HG03378 (cell line): Measurements from ENCODE around the gene DOCK3.
"Not testable (repeated sequence)": the region's sequence is repeated elsewhere in the genome, so short reads cannot be mapped to it uniquely, and the experiment has no call there.

Source experiments
- ATAC-seq: cut with Tn5 transposase; IDR thresholded peaks from one replicate; pipeline ENCODE4 v1.9.1; 2021; ENCODE audit warnings: mild to moderate bottlenecking, moderate library complexity; ENCODE audit not compliant: unreplicated experiment

The DOCK3 gene

DNA sequence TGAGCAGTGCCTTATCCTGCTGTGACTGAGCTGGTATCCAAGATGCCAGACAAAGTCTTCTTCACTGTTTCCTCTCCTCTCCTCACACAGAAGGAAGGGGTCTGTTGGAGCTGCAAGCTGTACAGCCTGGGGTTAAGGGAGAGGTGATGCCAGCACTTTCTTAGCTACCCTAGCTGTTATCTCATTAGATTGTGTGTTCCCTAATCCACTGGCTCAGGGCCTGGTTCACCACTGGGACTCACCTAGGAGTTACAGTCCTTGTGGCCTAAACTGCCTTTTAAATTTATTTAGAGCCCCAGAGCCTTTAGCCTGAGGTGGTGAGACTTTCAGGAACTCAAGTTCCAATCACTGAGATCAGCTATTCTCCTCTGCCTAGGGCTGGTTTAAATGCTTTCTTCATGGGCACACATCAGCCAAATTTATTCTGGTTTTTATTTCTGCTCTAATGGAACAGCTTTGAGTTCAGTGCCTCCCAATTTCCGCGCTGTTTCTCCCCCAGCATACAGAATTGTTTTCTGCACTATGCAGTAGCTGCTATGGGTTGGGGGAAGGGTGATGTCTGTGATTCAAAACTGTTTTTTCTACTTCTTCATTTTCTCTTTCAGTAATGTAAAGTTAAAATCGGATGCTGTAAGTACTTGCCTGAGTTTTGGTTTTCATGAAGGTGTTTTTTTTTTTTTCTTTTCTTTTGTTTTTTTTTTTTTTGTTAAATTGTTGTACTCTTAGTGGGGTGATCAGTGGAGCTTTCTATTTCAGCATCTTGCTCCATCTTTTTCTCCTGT lies 198.8 kb downstream of the DOCK3 start:
- ATAC-seq = no peak

DNA sequence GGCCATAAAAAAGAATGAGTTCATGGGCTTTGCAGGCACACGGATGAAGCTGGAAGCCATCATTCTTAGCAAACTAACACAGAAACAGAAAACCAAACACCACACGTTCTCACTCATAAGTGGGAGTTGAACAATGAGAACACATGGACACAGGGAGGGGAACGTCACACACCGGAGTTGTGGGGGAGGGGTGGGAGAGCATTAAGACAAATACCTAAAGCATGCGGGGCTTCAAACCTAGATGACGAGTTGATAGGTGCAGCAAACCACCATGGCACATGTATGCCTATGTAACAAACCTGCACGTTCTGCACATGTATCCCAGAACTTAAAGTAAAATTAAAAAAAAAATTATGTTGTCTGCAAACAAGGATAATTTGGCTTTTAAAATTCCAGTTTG lies 200.1 kb downstream of the DOCK3 start:
- ATAC-seq = not testable (repeated sequence)

DNA sequence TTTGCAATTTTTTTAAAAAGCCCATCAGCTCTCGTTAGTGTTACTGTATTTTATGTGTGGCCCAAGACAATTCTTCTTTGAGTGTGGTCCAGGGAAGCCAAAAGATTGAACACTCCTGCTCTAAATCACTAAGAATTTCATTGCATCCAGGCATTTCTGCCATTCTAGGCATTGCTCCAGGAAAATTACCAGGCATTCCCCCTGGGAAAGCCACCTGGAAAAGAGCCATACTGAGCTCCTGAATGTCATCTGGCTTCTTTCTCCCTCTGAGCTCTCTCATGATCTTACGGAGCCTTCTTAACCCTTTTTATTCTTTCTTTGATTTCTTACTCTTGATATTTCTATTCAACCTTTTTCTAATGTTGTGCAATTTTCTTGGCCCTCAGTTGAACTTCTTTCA lies 202.2 kb downstream of the DOCK3 start:
- no peak for ATAC-seq

DNA sequence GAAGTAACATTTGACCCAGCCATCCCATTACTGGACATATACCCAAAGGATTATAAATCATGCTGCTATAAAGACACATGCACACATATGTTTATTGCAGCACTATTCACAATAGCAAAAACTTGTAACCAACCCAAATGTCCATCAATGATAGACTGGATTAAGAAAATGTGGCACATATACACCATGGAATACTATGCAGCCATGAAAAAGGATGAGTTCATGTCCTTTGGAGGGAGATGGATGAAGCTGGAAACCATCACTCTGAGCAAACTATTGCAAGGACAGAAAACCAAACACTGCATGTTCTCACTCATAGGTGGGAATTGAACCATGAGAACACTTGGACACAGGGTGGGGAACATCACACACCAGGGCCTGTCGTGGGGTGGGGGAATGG lies 208.0 kb downstream of the DOCK3 start:
- ATAC-seq = not testable (repeated sequence)

DNA sequence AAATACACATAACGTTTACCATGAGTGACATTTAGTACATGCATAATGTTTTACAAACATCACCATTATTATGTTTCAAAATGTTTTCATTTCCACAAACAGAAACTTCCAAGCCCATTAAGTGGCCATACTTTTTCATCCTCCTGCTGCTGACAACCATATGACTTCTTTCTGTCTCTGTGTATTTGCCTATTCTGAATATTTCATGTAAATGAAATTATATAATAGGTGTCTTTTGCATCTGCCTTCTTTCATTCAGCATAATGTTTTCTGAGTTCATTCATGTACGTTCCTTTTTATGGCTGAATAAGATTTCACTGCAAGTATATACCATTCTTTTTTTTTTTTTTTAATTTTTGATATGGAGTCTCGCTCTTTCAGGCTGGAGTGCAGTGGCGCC lies 209.0 kb downstream of the DOCK3 start:
- ATAC-seq = no peak

DNA sequence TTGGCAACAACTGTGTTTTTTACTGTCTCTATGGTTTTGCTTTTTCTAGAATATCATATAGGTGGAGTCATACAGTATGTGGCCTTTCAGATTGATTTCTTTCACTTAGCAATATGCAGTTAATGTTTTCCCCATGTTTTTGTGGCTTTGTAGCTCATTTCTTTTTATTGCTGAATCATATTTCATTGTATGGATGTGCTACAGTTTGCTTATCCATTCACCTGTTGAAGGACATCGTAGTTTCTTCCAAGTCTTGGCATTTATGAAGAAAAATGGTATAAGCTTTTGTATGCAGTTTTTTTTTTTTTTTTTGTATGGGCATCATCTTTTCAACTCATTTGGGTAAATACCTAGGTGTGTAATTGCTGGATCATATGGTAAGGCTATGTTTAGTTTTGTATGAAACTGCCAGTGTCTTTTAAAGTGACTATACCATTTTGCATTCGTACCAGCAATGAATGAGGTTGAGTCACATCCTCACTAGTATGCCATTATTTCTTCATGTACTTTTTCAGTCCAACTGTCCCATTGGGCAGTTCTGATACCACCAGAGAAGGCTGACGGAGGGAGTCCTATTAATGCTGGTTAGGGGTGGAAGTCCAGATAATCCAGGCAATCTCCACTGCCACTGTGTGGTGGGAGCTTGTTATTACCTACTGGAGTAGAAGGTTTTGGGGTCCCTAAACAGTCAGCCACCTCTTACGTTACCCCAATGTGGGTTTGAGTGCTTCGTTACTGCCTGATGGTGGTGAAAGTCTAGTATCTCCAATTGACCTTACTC lies 210.5 kb downstream of the DOCK3 start:
- no peak for ATAC-seq

DNA sequence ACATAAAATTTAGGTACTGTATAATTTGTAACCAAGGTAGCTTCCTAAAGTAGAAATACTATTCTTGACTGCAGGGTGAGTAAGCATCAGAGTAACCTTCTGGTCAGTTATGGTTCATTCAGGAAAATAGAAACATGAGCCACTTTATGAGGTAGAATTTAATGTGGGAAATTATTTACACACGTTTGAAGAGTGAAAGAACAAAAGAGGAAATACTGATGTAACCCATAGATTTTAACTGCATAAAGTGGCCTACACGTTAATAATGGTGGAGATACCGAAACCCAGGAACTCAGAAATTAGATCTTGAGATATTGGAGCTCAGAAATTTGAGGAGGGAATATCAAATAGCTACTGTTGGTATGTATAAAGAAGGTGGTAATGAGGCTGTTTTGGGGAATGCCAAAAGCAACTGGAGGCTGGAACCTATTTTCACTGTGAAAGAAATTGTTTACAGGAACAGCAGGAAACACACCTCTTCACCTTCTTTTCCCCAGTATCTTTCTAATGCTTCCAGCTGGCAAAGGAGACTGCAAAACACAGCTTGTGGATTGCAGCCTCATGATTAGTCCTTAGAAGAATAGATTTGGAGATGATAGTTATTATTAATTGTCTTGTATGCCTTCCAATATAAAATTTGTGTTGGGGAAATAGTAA lies 216.1 kb downstream of the DOCK3 start:
- ATAC-seq = no peak

DNA sequence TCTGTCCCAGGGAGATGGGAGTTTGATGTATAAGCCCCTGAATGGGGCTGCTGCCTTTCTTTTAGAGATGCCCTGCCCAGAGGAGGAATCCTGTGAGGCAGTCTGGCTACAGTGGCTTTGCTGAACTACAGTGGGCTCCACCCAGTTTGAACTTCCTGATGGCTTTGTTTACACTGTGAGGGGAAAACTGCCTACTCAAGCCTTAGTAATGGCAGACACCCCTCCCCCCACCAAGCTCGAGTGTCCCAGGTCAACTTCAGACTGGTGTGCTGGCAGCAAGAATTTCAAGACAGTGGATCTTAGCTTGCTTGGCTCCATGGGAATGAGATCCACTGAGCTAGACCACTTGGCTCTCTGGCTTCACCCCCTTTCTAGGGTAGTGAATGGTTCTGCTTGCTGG lies 226.4 kb downstream of the DOCK3 start:
- ATAC-seq = not testable (repeated sequence)

DNA sequence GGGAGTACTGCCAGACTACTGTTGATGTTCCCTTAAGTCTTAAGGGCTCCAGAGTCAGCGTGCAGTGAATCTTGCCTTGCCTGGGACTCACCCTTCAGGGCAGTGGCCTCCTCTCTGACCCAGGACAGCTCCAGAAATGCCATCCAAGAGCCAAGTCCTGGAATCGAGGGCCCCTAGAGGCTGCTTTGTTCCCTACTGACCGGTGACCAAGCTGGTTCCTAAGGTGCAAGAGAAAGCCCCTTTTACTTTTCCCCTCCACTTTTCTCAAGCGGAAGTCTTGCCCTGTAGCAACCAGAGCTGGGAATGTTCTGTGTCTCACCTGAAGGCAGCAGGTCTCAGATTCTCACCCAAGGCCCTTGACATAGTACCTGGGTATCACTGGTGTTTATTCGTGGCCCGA lies 238.0 kb downstream of the DOCK3 start:
- ATAC-seq = no peak

DNA sequence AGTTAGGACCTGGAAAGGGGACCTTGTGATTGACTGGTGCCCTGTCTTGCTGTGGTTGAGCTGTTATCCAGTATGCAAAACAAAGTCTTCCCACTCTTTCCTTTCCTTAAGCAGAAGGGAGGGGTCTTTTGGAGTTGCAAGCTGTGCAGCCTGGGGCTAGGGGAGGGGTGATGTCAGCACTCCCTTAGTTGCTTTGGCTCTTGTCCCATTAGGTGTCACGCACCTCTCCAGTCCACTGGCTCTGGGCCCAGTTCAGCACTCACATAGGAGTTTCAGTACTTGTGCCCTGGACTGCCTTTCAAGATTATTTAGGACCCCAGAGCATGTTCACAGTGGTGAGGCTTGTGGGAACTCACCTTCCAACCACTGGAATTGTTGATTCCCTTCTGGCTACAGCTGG lies 238.5 kb downstream of the DOCK3 start:
- ATAC-seq = no peak

DNA sequence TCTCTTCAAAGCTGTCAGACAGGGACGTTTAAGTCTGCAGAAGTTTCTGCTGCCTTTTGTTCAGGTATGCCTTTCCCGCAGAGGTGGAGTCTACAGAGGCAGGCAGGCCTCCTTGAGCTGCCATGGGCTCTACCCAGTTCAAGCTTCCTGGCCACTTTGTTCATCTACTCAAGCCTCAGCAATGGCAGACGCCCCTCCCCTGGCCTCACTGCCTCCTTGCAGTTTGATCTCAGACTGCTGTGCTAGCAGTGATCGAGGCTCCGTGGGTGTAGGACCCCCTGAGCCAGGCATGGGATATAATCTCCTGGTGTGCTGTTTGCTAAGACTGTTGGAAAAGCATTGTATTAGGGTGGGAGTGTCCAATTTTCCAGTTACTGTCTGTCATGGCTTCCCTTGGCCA lies 247.3 kb downstream of the DOCK3 start:
- not testable (repeated sequence) for ATAC-seq

DNA sequence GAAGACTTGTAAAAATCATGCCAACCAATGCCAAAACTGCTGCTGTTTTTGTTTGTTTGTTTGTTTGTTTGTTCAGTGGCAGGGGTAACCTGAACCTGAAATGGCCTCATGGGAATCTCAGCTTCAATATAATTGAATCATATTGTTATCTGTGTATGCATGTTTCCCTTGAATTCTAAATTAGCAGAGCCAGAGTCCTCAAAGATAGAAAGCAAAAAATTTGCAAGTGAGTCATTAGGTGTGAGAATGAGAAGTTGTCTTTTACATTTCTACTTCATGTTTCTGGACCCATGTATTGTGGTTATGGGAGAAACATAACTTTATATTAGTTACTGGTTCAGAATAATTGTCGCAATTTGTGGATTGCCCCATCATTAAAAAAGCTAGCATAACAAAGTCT lies 249.2 kb downstream of the DOCK3 start:
- ATAC-seq = no peak

DNA sequence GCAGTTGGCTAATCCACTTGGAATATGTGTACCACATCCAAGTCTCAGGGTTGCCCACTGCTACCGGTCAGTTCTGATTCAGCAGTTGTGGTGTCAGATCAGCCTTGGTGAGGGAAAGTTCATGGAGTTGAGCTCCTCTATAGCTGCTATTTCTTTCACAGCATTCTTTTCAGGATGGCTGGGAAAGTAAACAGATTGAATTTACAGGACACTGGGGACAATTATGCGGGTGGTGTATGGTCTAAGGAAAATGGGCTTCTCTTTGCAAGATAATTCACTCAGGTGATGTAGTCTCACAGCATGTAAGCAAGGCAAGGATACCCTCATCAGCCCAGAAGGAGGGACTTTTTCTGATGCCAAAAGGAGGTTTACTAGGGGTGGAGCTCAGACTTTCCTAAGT lies 249.9 kb downstream of the DOCK3 start:
- ATAC-seq = no peak

DNA sequence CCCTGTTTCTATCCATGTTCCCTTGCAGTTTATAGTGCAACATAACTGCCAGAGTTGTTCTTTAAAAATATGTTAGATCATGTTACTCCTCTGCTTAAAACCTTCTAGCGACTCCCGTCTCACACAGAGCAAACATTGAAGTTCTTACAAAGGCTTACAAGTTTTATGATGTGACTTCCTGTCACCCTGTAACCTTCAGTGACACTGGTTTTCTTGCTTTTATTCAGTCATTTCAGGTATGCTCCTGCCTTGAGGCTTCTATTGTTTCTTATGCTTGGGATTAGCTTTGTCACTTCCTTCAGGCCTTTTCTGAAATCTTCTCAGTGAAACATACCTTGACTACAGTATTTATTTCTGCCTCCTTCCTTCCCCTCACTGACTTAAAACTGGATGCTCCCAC lies 252.1 kb downstream of the DOCK3 start:
- no peak for ATAC-seq

DNA sequence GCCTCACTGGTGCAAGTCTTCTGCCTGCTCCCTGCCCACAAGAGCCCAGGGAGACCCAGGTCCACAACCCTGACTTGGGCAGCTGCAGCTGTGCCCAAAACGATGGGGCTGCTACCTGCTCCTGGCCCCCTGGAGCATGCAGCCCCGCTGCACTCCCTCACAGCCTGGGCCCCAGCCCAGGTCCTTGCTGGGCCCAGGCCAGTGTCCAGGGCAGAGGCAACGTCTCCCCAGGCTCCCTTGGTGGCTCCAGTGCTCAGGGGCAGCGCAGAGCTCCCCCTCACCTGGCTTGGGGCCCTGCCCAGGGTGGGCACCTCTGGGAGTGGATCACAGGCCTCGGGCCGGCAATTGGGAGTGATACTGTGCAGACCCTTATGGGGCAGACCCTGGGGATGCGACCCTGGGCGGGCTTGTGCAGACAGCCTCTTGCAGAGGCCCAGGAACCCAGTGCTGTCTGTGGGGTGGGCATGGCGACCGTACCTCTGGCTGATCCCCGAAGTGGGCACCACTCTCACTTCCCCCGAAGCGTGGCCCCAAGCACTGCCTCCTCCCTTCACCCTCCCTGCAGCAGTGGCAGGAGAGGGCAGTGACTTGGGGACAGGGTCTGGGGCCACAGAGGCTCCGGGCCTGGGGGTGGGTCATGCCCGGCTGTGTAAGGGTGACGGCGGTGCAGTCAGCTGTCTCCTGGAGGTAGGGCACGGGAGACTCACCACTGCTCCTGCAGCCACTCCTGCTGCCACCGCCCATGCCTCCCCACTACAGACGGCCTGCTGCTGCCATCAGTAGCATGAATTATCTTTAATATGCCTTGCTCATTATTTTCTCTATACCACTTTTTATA lies 255.9 kb downstream of the DOCK3 start:
- no peak for ATAC-seq

DNA sequence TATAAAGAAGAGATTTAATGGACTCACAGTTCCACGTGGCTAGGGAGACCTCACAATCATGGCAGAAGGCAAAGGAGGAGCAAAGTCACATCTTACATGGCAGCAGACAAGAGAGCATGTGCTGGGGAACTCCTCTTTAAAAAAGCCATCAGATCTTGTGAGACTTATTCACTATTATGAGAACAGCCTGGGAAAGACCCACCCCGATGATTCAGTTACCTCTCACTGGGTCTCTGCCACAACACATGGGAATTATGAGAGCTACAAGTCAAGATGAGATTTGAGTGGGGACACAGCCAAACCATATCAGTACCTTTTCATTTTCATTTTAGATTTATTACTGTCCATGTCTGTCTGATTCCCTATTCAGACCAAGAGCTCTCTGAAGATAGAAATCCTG lies 258.2 kb downstream of the DOCK3 start:
- not testable (repeated sequence) for ATAC-seq

DNA sequence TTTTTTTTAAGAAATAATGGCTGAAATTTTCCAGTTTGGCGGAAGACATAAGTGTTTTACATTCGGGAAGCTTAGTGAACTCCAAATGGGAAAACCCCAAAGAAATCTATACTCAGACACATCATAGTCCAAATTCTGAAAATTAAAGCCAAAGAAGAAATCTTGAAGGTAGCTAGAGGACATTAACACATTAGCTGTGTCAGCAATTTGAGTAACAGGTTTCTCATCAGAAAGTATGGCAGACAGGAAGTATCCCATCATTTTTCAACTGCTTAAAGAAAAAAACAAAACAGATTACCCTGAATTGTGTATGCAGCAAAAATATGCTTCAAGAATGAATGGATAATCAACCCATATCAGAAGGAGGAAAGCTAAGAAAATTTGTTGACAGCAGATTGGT lies 261.7 kb downstream of the DOCK3 start:
- no peak for ATAC-seq

DNA sequence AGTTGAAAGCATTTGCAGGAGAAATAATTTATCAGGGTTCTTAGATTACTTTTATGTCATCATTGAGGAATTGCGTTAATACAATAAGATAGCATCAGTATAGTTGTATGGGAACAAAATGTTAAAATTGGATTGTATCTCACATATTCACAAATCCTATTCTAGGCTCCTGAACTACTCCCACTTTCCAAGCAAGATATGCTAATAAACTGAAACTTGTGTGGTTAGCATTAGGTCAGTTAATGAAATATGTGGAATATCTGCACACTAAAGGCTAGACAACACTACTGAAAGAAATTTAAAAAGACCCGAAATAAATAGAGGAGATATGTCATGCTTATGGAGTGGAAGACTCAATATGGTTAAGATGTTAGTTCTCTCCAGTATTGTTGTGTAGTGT lies 272.7 kb downstream of the DOCK3 start:
- ATAC-seq = no peak

DNA sequence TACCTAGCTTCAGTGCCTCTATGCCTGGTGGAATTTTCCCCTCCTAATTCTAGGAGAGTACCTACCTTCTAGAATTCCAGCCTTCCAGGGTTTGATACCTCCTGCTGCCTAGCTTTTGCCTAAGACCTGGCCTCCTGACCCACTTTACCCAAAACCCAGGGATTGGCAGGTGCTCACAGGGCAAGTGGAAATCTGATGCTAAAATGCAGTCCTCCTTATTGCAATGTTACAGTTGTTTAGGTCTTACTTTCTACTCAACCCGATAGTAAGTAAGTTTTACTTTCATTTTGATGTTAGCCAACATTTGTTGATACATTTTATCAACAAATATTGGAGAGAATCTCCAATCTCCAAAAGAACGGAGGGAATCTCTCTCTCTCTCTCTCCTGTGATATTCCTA lies 275.9 kb downstream of the DOCK3 start:
- ATAC-seq = no peak

DNA sequence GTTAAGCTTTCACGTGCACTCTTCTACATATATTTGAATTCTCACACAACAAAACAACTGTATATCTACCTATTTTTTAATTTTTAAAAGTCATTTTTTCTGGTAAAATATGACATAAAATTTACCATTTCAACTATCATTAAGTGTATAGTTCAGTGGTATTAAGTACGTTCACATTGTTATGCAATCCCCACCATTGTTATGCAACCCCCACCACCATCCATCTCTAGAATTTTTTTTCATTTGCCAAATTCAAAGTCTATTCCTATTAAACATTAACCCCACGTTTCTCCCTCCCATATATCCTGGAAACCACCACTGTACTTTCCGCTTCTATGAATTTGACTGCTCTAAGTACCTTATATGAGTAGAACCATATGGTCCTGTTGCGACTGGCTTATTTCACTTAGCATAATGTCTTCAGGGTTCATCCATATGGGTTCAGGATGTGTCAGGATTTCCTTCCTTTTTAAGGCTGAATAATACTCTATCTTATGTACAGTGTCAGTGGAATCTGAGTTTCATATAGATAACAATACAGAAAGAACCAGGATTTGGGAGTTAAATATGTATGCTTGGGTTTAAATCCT lies 279.2 kb downstream of the DOCK3 start:
- ATAC-seq = no peak

DNA sequence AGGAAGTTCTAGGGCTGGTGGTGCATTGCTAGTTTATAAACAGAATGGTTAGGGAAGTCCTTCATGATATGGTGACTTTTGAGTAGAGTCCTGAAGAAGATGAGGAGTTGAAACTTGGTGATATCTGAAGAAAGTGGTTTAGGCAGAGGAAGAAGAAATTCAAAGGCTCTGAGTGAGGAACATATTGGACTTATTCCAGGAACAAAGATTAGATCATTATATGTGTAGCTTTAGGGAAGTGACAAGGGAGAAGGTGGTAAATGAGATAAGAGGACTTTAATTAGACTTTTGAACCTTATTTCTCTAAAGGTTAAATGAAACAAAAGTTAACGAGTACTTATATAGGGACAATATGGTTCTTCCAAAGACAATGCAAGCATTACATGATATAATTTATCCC lies 286.7 kb downstream of the DOCK3 start:
- no peak for ATAC-seq
